NCI-H1436 (cell line): ENCODE data around the gene KRT84.

Experiments used
- DNase-seq: peaks from one replicate; lab custom pipeline; 2025; lab: John Stamatoyannopoulos, UW

Gene KRT84

GRCh38 chr12:52341066-52341580, 44.3 kb downstream of the KRT84 start:
- no peak for DNase-seq

- DNase-seq, result no peak
These were observed 47.1 kb downstream of the KRT84 start for GRCh38 chr12:52338241-52338960.

- DNase-seq, result no peak
These were observed 48.4 kb downstream of the KRT84 start for GRCh38 chr12:52337054-52337453.

GRCh38 chr12:52336641-52337040, 48.8 kb downstream of the KRT84 start:
- DNase-seq, result no peak

GRCh38 chr12:52335598-52336262, 49.7 kb downstream of the KRT84 start:
- no peak for DNase-seq

GRCh38 chr12:52334185-52334584, 51.3 kb downstream of the KRT84 start:
- DNase-seq, result no peak

GRCh38 chr12:52333321-52333720, 52.1 kb downstream of the KRT84 start:
- no peak for DNase-seq

- no peak for DNase-seq
These were observed 53.1 kb downstream of the KRT84 start for GRCh38 chr12:52332381-52332780.

GRCh38 chr12:52331833-52332232, 53.6 kb downstream of the KRT84 start:
- no peak for DNase-seq

GRCh38 chr12:52331039-52331438, 54.4 kb downstream of the KRT84 start:
- no peak for DNase-seq

- no peak for DNase-seq
These were observed 57.5 kb downstream of the KRT84 start for GRCh38 chr12:52327830-52328500.
